ENCODE results near the gene MAGEL2. TPM values are rescaled to one million over a fixed set of nuclear protein-coding genes. Genes with fewer than 3 reads are reported as not detected.

The MAGEL2 gene
- total RNA-seq, 1 experiment from 2014 or later = 9.2 TPM

DNA sequence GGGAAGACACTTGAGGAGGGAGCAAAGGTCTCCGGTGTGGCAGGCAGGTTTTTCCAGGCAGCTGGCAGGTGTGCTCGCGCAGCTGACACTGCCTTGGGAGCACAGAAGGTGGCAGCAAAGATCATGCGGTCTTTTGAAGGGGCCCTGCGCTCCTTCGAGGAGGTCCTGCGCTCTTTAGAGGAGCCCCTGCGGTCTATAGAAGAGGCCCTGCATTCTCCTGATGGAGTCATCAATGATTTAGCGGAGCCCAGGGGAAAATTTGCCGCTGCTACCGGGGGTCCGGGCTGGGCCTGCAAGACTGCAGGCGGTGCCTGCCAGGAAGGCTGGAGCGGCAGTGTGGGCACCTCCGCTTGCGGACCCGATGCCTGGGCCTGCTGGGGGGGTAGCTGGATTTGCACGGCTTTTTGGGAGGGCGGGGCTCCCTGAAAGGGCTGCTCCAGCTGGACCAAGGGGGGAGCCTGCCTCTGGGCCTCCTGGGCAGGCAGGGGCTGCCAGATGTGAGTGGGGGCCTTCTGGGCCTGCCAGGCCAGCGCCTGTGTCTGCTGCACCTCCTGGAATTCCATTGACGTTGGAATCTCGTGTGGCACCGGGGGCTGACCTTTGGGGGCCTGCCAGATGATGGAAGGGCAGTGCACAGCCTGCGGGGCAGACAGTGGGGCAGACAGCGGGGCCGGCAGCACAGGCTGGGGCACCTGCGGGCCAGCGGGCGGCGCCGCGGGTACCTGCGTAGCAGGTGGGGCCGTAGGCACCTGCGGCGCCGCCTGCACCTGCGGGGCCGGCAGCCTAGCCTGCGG lies 2.1 kb downstream of the MAGEL2 start:
- Histone ChIP-seq H3K9ac (ENCODE audit: extremely low read depth, insufficient read length, low read length) (no peak overlapping the region), H3K23ac (ENCODE audit: insufficient read length, low read depth, low read length) (no peak overlapping the region), H3K79me1 (ENCODE audit: insufficient read depth, low read depth, low read length, poor library complexity, severe bottlenecking) (no peaks in the 10 kb centered on the region), H3K18ac (ENCODE audit: insufficient read length, low read depth, low read length) (no peak overlapping the region), H2AK5ac (ENCODE audit: insufficient read length, low read length) (no peak overlapping the region), H4K20me1 (ENCODE audit: control insufficient read depth, insufficient read depth, insufficient read length) (no peaks in the 10 kb centered on the region), H3K23me2 (ENCODE audit: insufficient read length, low read depth, low read length, poor library complexity, severe bottlenecking) (peaks cover 3% of the 10 kb centered on the region), H3K79me2 (ENCODE audit: insufficient read depth, low read length) (no peaks in the 10 kb centered on the region), H3K4me1 (ENCODE audit: insufficient read depth, low read length) (no peaks in the 10 kb centered on the region), H2BK15ac (ENCODE audit: low read depth, low read length) (no peak overlapping the region), H4K91ac (ENCODE audit: insufficient read length, low read depth, low read length) (no peak overlapping the region), H2BK120ac (ENCODE audit: low read depth, low read length, poor library complexity, severe bottlenecking) (no peak overlapping the region), H3K27ac (ENCODE audit: insufficient read length, low read depth, low read length) (no peak overlapping the region), H2AFZ (ENCODE audit: low read length) (no peak overlapping the region), H3K27me3 (ENCODE audit: insufficient read depth, low read length) (no peaks in the 10 kb centered on the region), H2BK20ac (ENCODE audit: low read depth, low read length, poor library complexity, severe bottlenecking) (no peak overlapping the region), H3K4ac (ENCODE audit: low read depth, low read length) (no peak overlapping the region), H4K5ac (ENCODE audit: insufficient read length, low read depth, low read length) (no peak overlapping the region), H3T11ph (ENCODE audit: low read length) (no peak overlapping the region), H3K4me2 (ENCODE audit: insufficient read depth, insufficient read length, low read length) (no peak overlapping the region), H3K14ac (ENCODE audit: insufficient read depth, low read length) (no peak overlapping the region), H3K9me3 (ENCODE audit: control insufficient read depth, low read depth, low read length) (peaks cover 20% of the 10 kb centered on the region), H3K56ac (ENCODE audit: insufficient read length, low read depth, low read length) (no peak overlapping the region), H2BK12ac (ENCODE audit: insufficient read length, low read depth, low read length) (no peak overlapping the region), H2BK5ac (ENCODE audit: insufficient read length, low read length) (no peak overlapping the region), H4K8ac (replicated peaks; ENCODE audit: insufficient read length, low read depth, low read length) (no peak overlapping the region)
- Mint-ChIP-seq H3K27me3 (ENCODE audit: low read depth) (no peaks in the 10 kb centered on the region), H3K27ac (no peak overlapping the region; a peak in 1 of 7 replicates), H3K4me3 (peak overlapping the region; percentile 23 to 33; a peak in 2 of 5 replicates), H3K4me1 (peaks cover 12 to 14% of the 10 kb centered on the region in 2 experiments; a peak in 3 of 4 replicates), H3K9me3 (peaks cover 54 to 55% of the 10 kb centered on the region in 2 experiments), H3K36me3 (ENCODE audit: insufficient read depth in 1 of 3, low read depth in 3 of 3) (peaks cover 0 to 6% (median 1%) of the 10 kb centered on the region in 3 experiments; a peak in 3 of 7 replicates)
- TF ChIP-seq, protein P1, sequence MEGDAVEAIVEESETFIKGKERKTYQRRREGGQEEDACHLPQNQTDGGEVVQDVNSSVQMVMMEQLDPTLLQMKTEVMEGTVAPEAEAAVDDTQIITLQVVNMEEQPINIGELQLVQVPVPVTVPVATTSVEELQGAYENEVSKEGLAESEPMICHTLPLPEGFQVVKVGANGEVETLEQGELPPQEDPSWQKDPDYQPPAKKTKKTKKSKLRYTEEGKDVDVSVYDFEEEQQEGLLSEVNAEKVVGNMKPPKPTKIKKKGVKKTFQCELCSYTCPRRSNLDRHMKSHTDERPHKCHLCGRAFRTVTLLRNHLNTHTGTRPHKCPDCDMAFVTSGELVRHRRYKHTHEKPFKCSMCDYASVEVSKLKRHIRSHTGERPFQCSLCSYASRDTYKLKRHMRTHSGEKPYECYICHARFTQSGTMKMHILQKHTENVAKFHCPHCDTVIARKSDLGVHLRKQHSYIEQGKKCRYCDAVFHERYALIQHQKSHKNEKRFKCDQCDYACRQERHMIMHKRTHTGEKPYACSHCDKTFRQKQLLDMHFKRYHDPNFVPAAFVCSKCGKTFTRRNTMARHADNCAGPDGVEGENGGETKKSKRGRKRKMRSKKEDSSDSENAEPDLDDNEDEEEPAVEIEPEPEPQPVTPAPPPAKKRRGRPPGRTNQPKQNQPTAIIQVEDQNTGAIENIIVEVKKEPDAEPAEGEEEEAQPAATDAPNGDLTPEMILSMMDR (conservative IDR thresholded peaks at IDR 0.05) = peak; percentile 60
- WGBS (ENCODE audit: extremely low coverage, insufficient read length, low lambda C conversion rate) = no CpG with 5 or more reads among the region's 40 CpGs
- peak; percentile 62 for DNase-seq

Data from H9 (cell line).